Stimulated activated CD8-positive, alpha-beta memory T cell treated with anti-CD3 and anti-CD28 coated beads, Interleukin-4, amount 100 ng/mL, for 48 hours (primary cell): Measurements from ENCODE around the gene SMLR1.

Experiments
- DNase-seq: peaks from one replicate; pipeline ENCODE4 v3.0.0-alpha.2; 2020

The SMLR1 gene

GRCh38 chr6:130853555-130854183, 26.5 kb downstream of the SMLR1 start:
- no peak for DNase-seq

- DNase-seq: no peak
Observed at GRCh38 chr6:130858054-130858453, 30.8 kb downstream of the SMLR1 start.

- no peak for DNase-seq
Observed at GRCh38 chr6:130858498-130859160, 31.4 kb downstream of the SMLR1 start.

GRCh38 chr6:130859161-130859867, 32.1 kb downstream of the SMLR1 start:
- DNase-seq: no peak

GRCh38 chr6:130862370-130862769, 35.2 kb downstream of the SMLR1 start:
- DNase-seq: no peak

GRCh38 chr6:130863415-130864230, 36.4 kb downstream of the SMLR1 start:
- no peak for DNase-seq

- no peak for DNase-seq
Observed at GRCh38 chr6:130864344-130864743, 37.1 kb downstream of the SMLR1 start.

- no peak for DNase-seq
Observed at GRCh38 chr6:130865793-130866192, 38.6 kb downstream of the SMLR1 start.

- no peak for DNase-seq
Observed at GRCh38 chr6:130869681-130870080, 42.5 kb downstream of the SMLR1 start.

- no peak for DNase-seq
Observed at GRCh38 chr6:130870179-130870880, 43.1 kb downstream of the SMLR1 start.

- DNase-seq: peak; percentile 86
Observed at GRCh38 chr6:130872250-130873095, 45.3 kb downstream of the SMLR1 start.

GRCh38 chr6:130873746-130874145, 46.5 kb downstream of the SMLR1 start:
- no peak for DNase-seq

- no peak for DNase-seq
Observed at GRCh38 chr6:130879826-130880225, 52.6 kb downstream of the SMLR1 start.

GRCh38 chr6:130882370-130882769, 55.2 kb downstream of the SMLR1 start:
- DNase-seq: no peak

GRCh38 chr6:130885392-130886192, 58.4 kb downstream of the SMLR1 start:
- DNase-seq: peak; percentile 75
